Thoracic aorta (tissue), 2 donors: Measurements from ENCODE around the gene NADSYN1. TPM values are rescaled to one million over a fixed set of nuclear protein-coding genes. Genes with fewer than 3 reads are reported as not detected.

Experiments used
- ATAC-seq: fragments of 150-250 bp; one replicate; pipeline ENCODE4 v1.8.0; 2017; ENCODE audit warnings: low read depth; ENCODE audit not compliant: insufficient number of reproducible peaks, low FRiP score
- DNase-seq: peaks from one replicate; pipeline ENCODE4 v3.0.0-alpha.2; 2020; ENCODE audit warnings: low spot score
- H3K27ac ChIP-seq, 2 donors: fragments of 200-600 bp; sonication (generic); 1 replicate in 1 of 2; 2 replicates in 1 of 2; pipeline ENCODE4 v1.5.1; 2016; ENCODE audit warnings: mild to moderate bottlenecking in 2 of 2, moderate library complexity in 2 of 2
- H3K27me3 ChIP-seq: fragments of 200-600 bp; sonication (generic); replicated peaks from 2 replicates; pipeline ENCODE4 v1.6.0; 2016; ENCODE audit warnings: mild to moderate bottlenecking; ENCODE audit not compliant: insufficient read depth
- H3K36me3 ChIP-seq: fragments of 200-600 bp; sonication (generic); one replicate; pipeline ENCODE4 v1.5.1; 2016
- H3K4me1 ChIP-seq, 2 donors: fragments of 200-600 bp; sonication (generic); 1 replicate in 1 of 2; 2 replicates in 1 of 2; pipeline versions ENCODE4 v1.5.1 to v1.6.0; 2016; ENCODE audit warnings: low read depth in 2 of 2, mild to moderate bottlenecking in 1 of 2; ENCODE audit not compliant: control insufficient read depth in 1 of 2
- H3K4me3 ChIP-seq: fragments of 200-600 bp; sonication (generic); 2 replicates; pipeline ENCODE4 v1.5.1; 2016; ENCODE audit warnings: mild to moderate bottlenecking
- H3K9me3 ChIP-seq: fragments of 200-600 bp; sonication (generic); 2 replicates; pipeline ENCODE4 v1.5.1; 2016
- total RNA-seq, 2 donors: library from RNA; depleted of rRNA; stranded (reverse); fragments of >200 nt; gene quantifications; one replicate each; pipeline versions ENCODE4 v1.1.0 to v1.2.3, GENCODE V29; 2016
- TF ChIP-seq, protein P1 (sequence below): fragments of 200-600 bp; sonication (generic); IDR thresholded peaks from one replicate; pipeline ENCODE4 v1.5.1; 2019; ENCODE audit warnings: antibody characterized with exemption

NADSYN1 gene
- total RNA-seq, 2 donors from 2014 or later, result 68.0 to 112 TPM

DNA sequence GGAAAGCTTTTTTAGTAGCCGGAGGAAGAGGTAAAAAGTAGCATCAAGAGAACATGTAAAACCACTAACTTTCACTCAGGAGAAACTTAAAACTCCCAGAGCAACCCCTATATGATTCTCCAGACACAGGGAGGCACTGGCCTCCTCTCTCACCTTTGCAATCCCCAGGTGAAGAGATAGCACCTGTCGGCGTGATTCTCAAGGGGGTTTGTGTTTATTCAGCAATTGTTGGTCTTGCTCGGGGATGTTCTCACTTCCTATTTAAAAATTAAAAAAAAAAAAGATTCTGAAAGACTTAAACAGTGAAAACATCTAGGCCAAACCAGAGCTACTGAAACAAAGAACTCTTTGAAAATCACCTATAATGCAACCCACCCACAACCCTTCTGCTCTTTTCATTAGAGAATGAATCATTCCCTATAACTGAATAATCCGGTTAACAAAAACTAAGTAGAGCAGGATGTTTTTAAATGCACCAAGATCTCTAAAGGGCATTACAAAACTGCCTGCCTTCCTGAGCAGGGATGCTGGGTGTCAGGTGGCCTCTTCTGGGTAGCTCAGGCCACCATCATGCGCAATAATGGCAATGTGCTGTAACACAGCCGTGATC, 29.7 kb upstream of the NADSYN1 start:
- H3K4me1 ChIP-seq, result peaks cover 0 to under 1% of the 10 kb centered on the region in 2 donors
- TF ChIP-seq, protein P1, sequence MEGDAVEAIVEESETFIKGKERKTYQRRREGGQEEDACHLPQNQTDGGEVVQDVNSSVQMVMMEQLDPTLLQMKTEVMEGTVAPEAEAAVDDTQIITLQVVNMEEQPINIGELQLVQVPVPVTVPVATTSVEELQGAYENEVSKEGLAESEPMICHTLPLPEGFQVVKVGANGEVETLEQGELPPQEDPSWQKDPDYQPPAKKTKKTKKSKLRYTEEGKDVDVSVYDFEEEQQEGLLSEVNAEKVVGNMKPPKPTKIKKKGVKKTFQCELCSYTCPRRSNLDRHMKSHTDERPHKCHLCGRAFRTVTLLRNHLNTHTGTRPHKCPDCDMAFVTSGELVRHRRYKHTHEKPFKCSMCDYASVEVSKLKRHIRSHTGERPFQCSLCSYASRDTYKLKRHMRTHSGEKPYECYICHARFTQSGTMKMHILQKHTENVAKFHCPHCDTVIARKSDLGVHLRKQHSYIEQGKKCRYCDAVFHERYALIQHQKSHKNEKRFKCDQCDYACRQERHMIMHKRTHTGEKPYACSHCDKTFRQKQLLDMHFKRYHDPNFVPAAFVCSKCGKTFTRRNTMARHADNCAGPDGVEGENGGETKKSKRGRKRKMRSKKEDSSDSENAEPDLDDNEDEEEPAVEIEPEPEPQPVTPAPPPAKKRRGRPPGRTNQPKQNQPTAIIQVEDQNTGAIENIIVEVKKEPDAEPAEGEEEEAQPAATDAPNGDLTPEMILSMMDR, result no peak
- no peak overlapping the region for H3K4me3 ChIP-seq
- H3K36me3 ChIP-seq, result no peaks in the 10 kb centered on the region
- ATAC-seq, result no peak
- DNase-seq, result no peak
- no peaks in the 10 kb centered on the region for H3K27me3 ChIP-seq
- no peaks in the 10 kb centered on the region for H3K9me3 ChIP-seq
- no peak overlapping the region for H3K27ac ChIP-seq

- H3K27me3 ChIP-seq, result no peaks in the 10 kb centered on the region
- TF ChIP-seq, protein P1, result no peak
- H3K36me3 ChIP-seq, result no peaks in the 10 kb centered on the region
- no peaks in the 10 kb centered on the region for H3K9me3 ChIP-seq
- no peak for ATAC-seq
- peaks cover 0 to 13% of the 10 kb centered on the region in 2 donors for H3K4me1 ChIP-seq
- no peak overlapping the region for H3K27ac ChIP-seq
- no peak for DNase-seq
- no peak overlapping the region for H3K4me3 ChIP-seq
These were observed 27.6 kb upstream of the NADSYN1 start for GRCh38 chr11:71425409-71425808.

DNA sequence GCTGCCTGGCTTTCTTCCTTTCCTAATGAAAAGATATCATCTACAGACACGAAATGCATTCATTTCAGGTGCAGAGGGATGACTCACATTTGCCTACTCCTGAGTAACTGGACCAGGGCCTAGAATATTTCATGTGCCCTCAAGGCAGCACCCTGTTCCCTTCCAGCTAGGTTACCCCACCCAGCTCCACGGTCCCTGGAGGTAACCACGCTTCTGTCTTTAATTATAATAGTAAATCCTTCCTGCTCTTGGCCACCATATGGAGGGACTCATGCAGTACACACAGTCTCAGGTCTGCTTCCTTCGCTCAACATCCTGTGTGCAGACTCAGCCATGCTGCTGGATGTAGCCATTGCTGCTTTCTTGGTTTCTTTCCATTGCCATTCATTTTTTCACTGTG, 27.1 kb upstream of the NADSYN1 start:
- DNase-seq (no peak), ATAC-seq (no peak)
- Histone ChIP-seq H3K36me3 (no peaks in the 10 kb centered on the region), H3K9me3 (no peaks in the 10 kb centered on the region), H3K27me3 (no peaks in the 10 kb centered on the region), H3K4me3 (no peak overlapping the region), H3K27ac (no peak overlapping the region), H3K4me1 (peaks cover 0 to 13% of the 10 kb centered on the region in 2 donors)
- TF ChIP-seq, protein P1, result no peak

DNA sequence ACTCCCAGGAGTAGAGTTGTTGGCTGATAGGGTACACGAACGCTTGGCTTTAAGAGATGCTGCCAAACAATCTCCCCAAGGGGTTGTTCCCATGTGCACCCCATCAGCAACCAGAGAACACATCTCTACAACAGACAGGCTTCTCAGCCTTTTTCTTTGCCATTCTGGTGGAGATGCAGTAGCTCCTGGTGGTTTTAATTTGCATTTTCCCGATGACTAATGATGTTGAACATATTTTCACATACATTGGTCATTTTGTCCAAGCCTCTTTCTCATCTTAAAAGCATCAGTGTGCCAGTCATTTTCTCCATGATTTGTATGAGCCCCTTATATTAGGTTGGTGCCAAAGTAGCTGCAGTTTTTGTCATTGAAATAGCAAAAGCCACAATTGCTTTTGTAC, 26.6 kb upstream of the NADSYN1 start:
- ATAC-seq (no peak), DNase-seq (no peak)
- H3K27ac ChIP-seq, result no peak overlapping the region
- H3K4me1 ChIP-seq, result peaks cover 0 to 13% of the 10 kb centered on the region in 2 donors
- no peaks in the 10 kb centered on the region for H3K27me3 ChIP-seq
- H3K36me3 ChIP-seq, result no peaks in the 10 kb centered on the region
- TF ChIP-seq, protein P1, result no peak
- no peak overlapping the region for H3K4me3 ChIP-seq
- H3K9me3 ChIP-seq, result no peaks in the 10 kb centered on the region

- no peak for DNase-seq
- Histone ChIP-seq H3K27me3 (no peaks in the 10 kb centered on the region), H3K4me1 (peaks cover 0 to 13% of the 10 kb centered on the region in 2 donors), H3K4me3 (no peak overlapping the region), H3K9me3 (no peaks in the 10 kb centered on the region), H3K36me3 (no peaks in the 10 kb centered on the region), H3K27ac (no peak overlapping the region)
- ATAC-seq, result no peak
- TF ChIP-seq, protein P1, result no peak
These were observed 24.1 kb upstream of the NADSYN1 start for GRCh38 chr11:71428861-71429435.
